ENCODE data around the gene CCDC92B.

Gene CCDC92B

DNA sequence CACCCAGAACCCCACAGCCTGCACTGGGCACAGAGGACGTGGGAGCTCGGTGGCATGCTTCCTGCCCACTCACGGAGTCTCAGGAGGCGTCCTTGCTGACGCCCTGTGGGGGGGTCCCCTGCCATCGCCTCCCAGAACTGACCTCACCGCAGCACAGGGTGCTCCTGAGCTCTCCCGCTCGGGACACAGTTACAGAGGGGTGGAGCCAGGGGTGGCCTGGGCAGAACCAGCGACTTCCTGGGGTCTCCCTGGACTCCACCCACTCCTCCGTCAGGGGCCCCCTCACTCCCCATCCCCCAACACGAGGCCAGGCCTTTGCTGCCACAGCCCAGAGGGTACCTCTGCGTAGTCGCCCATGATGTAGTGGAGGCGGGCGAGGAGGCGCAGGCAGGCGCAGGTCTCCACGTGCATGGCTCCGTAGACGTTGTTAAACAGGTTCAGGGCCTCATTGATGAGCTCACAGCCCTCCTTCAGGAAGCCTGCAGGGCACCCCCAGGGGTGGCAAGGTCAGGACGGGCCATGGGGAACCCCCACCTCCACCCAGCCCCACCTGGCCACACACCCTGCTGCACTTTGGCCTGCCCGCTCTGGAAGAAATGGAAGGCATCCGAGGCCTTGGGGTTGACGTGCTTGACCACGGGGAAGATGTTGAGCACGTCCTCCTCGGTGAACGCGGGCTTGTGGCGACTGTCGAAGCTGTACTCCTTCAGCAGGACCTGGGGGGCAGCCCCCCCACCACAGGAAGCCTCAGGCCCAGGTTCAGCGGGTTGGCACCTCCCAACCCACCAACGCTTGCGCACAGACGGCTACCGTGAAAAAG, 55.7 kb downstream of the CCDC92B start:
- no peaks in the 10 kb centered on the region for H3K79me2 ChIP-seq (ENCODE audit: insufficient read depth, low read length)

GRCh38 chr17:2692781-2693135, 56.7 kb downstream of the CCDC92B start:
- Histone ChIP-seq H3F3A (ENCODE audit: insufficient read depth, low read length) (no peaks in the 10 kb centered on the region), H3K27me3 (ENCODE audit: insufficient read depth, low read length) (no peaks in the 10 kb centered on the region), H2AFZ (ENCODE audit: low read length) (no peak overlapping the region), H3K9me2 (ENCODE audit: low read depth, low read length) (no peaks in the 10 kb centered on the region), H3K9ac (ENCODE audit: low read length) (no peak overlapping the region), H3K4me1 (ENCODE audit: insufficient read depth, low read length, severe bottlenecking) (peaks cover 30% of the 10 kb centered on the region), H3K79me2 (ENCODE audit: insufficient read depth, low read length) (no peaks in the 10 kb centered on the region), H3K9me3 (ENCODE audit: low read length) (no peaks in the 10 kb centered on the region), H4K20me1 (ENCODE audit: insufficient read depth, low read length) (no peaks in the 10 kb centered on the region), H3K27ac (ENCODE audit: low read depth, low read length, poor library complexity, severe bottlenecking) (no peak overlapping the region), H3K36me3 (ENCODE audit: insufficient read depth, low read length) (peaks cover 71% of the 10 kb centered on the region), H3K4me2 (ENCODE audit: low read length) (no peak overlapping the region), H3K4me3 (ENCODE audit: low read depth, low read length, poor library complexity, severe bottlenecking) (no peak overlapping the region)
- TF ChIP-seq EZH2 (IDR thresholded peaks at IDR 0.05; ENCODE audit: borderline replicate concordance, low read length), result no peak

More for the DNA sequence above, 55.7 kb downstream of the CCDC92B start:
- H3K4me1 ChIP-seq (ENCODE audit: insufficient read depth, low read length, severe bottlenecking), result peaks cover 25% of the 10 kb centered on the region
- no peak overlapping the region for H3K9ac ChIP-seq (ENCODE audit: low read length)
- H3K9me3 ChIP-seq (ENCODE audit: low read length), result no peaks in the 10 kb centered on the region
- H3K4me2 ChIP-seq (ENCODE audit: low read length), result no peak overlapping the region
- peaks cover 79% of the 10 kb centered on the region for H3K36me3 ChIP-seq (ENCODE audit: insufficient read depth, low read length)
- H3K4me3 ChIP-seq (ENCODE audit: low read depth, low read length, poor library complexity, severe bottlenecking), result no peak overlapping the region
- no peaks in the 10 kb centered on the region for H3F3A ChIP-seq (ENCODE audit: insufficient read depth, low read length)
- H3K27ac ChIP-seq (ENCODE audit: low read depth, low read length, poor library complexity, severe bottlenecking), result no peak overlapping the region
- no peak overlapping the region for H2AFZ ChIP-seq (ENCODE audit: low read length)
- no peaks in the 10 kb centered on the region for H3K9me2 ChIP-seq (ENCODE audit: low read depth, low read length)
- no peaks in the 10 kb centered on the region for H4K20me1 ChIP-seq (ENCODE audit: insufficient read depth, low read length)
- no peak for TF ChIP-seq EZH2 (IDR thresholded peaks at IDR 0.05; ENCODE audit: borderline replicate concordance, low read length)
- TF ChIP-seq, protein P1, sequence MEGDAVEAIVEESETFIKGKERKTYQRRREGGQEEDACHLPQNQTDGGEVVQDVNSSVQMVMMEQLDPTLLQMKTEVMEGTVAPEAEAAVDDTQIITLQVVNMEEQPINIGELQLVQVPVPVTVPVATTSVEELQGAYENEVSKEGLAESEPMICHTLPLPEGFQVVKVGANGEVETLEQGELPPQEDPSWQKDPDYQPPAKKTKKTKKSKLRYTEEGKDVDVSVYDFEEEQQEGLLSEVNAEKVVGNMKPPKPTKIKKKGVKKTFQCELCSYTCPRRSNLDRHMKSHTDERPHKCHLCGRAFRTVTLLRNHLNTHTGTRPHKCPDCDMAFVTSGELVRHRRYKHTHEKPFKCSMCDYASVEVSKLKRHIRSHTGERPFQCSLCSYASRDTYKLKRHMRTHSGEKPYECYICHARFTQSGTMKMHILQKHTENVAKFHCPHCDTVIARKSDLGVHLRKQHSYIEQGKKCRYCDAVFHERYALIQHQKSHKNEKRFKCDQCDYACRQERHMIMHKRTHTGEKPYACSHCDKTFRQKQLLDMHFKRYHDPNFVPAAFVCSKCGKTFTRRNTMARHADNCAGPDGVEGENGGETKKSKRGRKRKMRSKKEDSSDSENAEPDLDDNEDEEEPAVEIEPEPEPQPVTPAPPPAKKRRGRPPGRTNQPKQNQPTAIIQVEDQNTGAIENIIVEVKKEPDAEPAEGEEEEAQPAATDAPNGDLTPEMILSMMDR (IDR thresholded peaks at IDR 0.05; ENCODE audit: low read length), result no peak
- no peaks in the 10 kb centered on the region for H3K27me3 ChIP-seq (ENCODE audit: insufficient read depth, low read length)

DNA sequence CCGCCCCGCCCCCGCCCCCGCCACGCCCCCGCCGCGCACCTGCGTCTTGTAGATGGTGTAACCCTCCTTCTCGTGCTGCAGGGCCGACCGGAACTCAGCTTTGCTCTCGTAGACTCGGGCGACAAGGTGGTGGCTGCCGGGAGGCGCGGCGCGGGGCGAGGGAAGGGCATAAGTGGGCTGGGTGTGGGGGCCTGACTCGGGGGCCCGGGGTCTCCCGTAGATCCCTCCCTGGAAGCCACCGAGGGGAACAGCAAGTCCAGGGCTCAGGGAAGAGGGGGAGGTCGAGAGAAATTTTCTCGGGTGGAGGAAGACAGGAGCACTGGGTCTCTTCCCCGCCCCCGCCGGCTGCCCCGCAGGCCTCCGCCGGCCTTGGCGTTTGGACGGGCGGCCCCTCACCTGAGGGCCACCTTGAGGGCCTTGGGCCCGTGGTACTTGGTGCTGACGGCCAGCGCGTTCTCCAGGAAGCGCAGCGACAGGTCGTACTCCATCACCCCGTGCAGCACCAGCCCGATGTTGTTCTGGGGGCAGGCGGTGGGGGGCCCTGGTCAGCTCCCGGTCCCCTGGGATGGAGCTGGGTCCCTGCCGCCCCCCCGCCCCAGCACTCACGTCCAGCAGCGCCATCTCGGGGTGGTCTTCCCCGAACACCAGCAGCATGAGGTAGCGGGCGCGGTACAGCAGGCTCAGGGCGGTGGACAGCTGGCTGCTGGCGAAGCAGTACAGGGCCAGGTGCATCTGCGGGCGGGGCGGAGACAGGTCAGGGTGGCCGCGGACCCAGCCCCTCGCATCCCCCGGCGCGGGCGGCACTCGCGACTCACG, 57.3 kb downstream of the CCDC92B start:
- Histone ChIP-seq H2AFZ (ENCODE audit: low read length) (no peak overlapping the region), H3K27me3 (ENCODE audit: insufficient read depth, low read length) (no peaks in the 10 kb centered on the region), H3K9ac (ENCODE audit: low read length) (no peak overlapping the region), H3K4me2 (ENCODE audit: low read length) (no peak overlapping the region), H4K20me1 (ENCODE audit: insufficient read depth, low read length) (no peaks in the 10 kb centered on the region), H3K36me3 (ENCODE audit: insufficient read depth, low read length) (peaks cover 65% of the 10 kb centered on the region), H3F3A (ENCODE audit: insufficient read depth, low read length) (no peaks in the 10 kb centered on the region), H3K27ac (ENCODE audit: low read depth, low read length, poor library complexity, severe bottlenecking) (no peak overlapping the region), H3K9me3 (ENCODE audit: low read length) (no peaks in the 10 kb centered on the region), H3K4me1 (ENCODE audit: insufficient read depth, low read length, severe bottlenecking) (peaks cover 30% of the 10 kb centered on the region), H3K4me3 (ENCODE audit: low read depth, low read length, poor library complexity, severe bottlenecking) (no peak overlapping the region), H3K9me2 (ENCODE audit: low read depth, low read length) (no peaks in the 10 kb centered on the region), H3K79me2 (ENCODE audit: insufficient read depth, low read length) (no peaks in the 10 kb centered on the region)
- TF ChIP-seq, protein P1 (IDR thresholded peaks at IDR 0.05; ENCODE audit: low read length), result no peak
- no peak for TF ChIP-seq EZH2 (IDR thresholded peaks at IDR 0.05; ENCODE audit: borderline replicate concordance, low read length)
